ENCODE data around the gene IL6R. TPM values are rescaled to one million over a fixed set of nuclear protein-coding genes. Genes with fewer than 3 reads are reported as not detected.

The IL6R gene
- total RNA-seq, 1 experiment from 2014 or later, result 16.1 TPM

DNA sequence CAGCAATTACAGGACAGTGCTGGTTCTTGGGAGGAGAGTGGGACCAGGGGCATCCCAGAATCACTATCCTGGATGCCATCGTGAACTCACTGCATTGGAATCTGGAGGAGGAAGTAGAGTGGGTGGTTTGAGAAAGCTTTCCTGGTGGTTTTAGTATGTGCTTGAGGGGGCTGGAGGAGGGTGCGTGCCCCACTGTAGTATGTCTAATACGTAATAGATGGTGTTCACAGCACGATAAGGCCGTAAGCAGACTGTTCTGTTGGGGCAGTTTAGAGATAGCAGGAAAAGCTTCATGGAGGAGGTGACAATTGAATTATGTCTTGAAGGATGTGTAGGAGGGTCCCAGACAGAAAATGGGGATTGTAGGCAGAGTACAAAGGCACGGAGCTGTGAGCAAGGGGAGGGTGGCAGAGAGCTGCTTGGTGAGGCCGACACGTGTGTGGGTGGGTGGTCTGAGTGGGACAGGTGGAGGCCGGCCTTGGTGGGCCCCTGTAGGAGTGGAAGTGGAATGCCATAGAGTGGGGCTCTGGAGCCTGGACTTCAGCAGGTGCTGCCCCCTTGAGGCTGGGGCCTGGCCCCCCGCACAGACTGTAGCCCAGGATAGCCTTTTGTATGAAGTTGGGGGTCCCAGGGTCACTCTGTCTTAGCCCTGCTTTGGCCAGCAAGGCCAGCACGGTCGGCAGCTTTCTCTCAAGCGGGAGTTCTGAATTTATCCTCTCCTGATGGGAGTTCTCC is 37.0 kb downstream of the IL6R start:
- Histone ChIP-seq H3K36me3 (ENCODE audit: low read depth, low read length) (no peaks in the 10 kb centered on the region), H3K4me1 (ENCODE audit: insufficient read depth, low read length) (peaks cover 16% of the 10 kb centered on the region), H3K4me3 (ENCODE audit: low read length) (no peak overlapping the region), H3K27me3 (ENCODE audit: low read length) (no peaks in the 10 kb centered on the region), H3K9ac (ENCODE audit: low read length) (no peak overlapping the region), H2AFZ (ENCODE audit: low read length) (no peak overlapping the region), H3K27ac (ENCODE audit: low read length) (no peak overlapping the region), H3K9me2 (replicated peaks; ENCODE audit: low read length) (no peaks in the 10 kb centered on the region), H3K79me2 (ENCODE audit: low read length) (no peaks in the 10 kb centered on the region), H3K4me2 (ENCODE audit: low read length) (peak overlapping the region; percentile 3; the same call in 1 of the 2 replicates), H3F3A (ENCODE audit: low read length, unreplicated experiment) (no peaks in the 10 kb centered on the region), H3K9me3 (ENCODE audit: low read length) (no peaks in the 10 kb centered on the region), H4K20me1 (ENCODE audit: low read length) (no peaks in the 10 kb centered on the region)
- ChIA-PET POLR2A (ENCODE audit: unreplicated experiment) (no interaction called here), CTCF (no interaction called here)
- peak; percentile 12; the same call in 1 of the 2 replicates for ATAC-seq
- intact Hi-C loops (cut with micrococcal nuclease), result no loop called here
- no TSS peak for BruUV-seq (replicated peaks)
- DNase-seq, result peak; percentile 29
- no peak for TF ChIP-seq EZH2 (IDR thresholded peaks at IDR 0.05; ENCODE audit: low read length, unreplicated experiment)
- TF ChIP-seq, protein P1, sequence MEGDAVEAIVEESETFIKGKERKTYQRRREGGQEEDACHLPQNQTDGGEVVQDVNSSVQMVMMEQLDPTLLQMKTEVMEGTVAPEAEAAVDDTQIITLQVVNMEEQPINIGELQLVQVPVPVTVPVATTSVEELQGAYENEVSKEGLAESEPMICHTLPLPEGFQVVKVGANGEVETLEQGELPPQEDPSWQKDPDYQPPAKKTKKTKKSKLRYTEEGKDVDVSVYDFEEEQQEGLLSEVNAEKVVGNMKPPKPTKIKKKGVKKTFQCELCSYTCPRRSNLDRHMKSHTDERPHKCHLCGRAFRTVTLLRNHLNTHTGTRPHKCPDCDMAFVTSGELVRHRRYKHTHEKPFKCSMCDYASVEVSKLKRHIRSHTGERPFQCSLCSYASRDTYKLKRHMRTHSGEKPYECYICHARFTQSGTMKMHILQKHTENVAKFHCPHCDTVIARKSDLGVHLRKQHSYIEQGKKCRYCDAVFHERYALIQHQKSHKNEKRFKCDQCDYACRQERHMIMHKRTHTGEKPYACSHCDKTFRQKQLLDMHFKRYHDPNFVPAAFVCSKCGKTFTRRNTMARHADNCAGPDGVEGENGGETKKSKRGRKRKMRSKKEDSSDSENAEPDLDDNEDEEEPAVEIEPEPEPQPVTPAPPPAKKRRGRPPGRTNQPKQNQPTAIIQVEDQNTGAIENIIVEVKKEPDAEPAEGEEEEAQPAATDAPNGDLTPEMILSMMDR (conservative IDR thresholded peaks at IDR 0.05; ENCODE audit: low read depth, low read length), result peak; percentile 66
- no peak for TF ChIP-seq EZH2phosphoT487 (IDR thresholded peaks at IDR 0.05; ENCODE audit: borderline replicate concordance, low read length)

DNA sequence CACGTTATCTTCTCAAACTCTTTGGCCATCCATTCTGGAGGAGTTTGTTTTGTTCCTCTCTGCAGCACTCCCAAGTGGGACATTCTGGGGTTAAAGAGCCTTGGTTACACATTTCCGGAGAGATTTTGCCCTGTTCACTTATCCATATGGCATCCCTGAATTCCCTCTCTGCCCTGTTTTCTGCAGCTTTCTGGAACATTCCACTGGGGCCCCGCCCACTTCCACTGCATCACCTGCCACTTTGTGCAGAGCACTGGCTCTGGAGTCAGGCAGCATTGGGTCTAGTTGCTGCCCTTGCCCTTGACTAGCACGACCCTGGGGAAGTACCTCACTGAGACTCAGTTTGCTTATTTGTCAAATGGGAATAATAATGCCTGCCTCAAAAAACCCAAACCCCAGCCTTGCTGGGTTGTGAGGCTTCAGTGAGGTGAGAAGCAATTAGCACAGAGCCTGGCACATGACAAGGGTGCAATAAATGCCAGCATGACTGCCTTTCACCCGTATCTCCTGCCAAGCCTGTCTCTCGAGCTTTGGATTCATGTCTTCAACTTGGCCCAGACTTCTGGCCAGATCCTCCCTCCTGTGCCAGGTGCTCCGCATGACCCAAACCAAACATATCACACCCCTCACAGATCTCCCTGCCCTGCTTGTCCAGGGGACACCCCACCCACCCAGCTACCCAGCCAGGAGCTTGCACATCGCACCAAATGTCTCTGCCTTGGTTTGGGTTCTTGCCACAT is 38.3 kb downstream of the IL6R start:
- no peak overlapping the region for H3K4me2 ChIP-seq (ENCODE audit: low read length)
- ATAC-seq, result no peak
- no peaks in the 10 kb centered on the region for H3K9me3 ChIP-seq (ENCODE audit: low read length)
- no peaks in the 10 kb centered on the region for H4K20me1 ChIP-seq (ENCODE audit: low read length)
- H3K9me2 ChIP-seq (replicated peaks; ENCODE audit: low read length), result no peaks in the 10 kb centered on the region
- peaks cover 16% of the 10 kb centered on the region for H3K4me1 ChIP-seq (ENCODE audit: insufficient read depth, low read length)
- no peak for TF ChIP-seq EZH2 (IDR thresholded peaks at IDR 0.05; ENCODE audit: low read length, unreplicated experiment)
- TF ChIP-seq, protein P1 (conservative IDR thresholded peaks at IDR 0.05; ENCODE audit: low read depth, low read length), result no peak
- TF ChIP-seq EZH2phosphoT487 (IDR thresholded peaks at IDR 0.05; ENCODE audit: borderline replicate concordance, low read length), result no peak
- H2AFZ ChIP-seq (ENCODE audit: low read length), result no peak overlapping the region
- no TSS peak for BruUV-seq (replicated peaks)
- POLR2A ChIA-PET (ENCODE audit: unreplicated experiment), result interaction anchor here (0.6 kb wide), 1 partner anchor 33 kb away, joined by 8 read pairs; no protein-coding TSS in a partner anchor
- H3K27me3 ChIP-seq (ENCODE audit: low read length), result no peaks in the 10 kb centered on the region
- intact Hi-C loops (cut with micrococcal nuclease), result no loop called here
- H3K36me3 ChIP-seq (ENCODE audit: low read depth, low read length), result no peaks in the 10 kb centered on the region
- H3K79me2 ChIP-seq (ENCODE audit: low read length), result no peaks in the 10 kb centered on the region
- H3K27ac ChIP-seq (ENCODE audit: low read length), result no peak overlapping the region
- no peak overlapping the region for H3K9ac ChIP-seq (ENCODE audit: low read length)
- no peak overlapping the region for H3K4me3 ChIP-seq (ENCODE audit: low read length)
- CTCF ChIA-PET, result no interaction called here
- DNase-seq, result no peak
- no peaks in the 10 kb centered on the region for H3F3A ChIP-seq (ENCODE audit: low read length, unreplicated experiment)
